LoVo (cell line): ENCODE results near the gene FNDC3A.
"Not testable (repeated sequence)": the region's sequence is repeated elsewhere in the genome, so short reads cannot be mapped to it uniquely, and the experiment has no call there.

Experiments
- DNase-seq: peaks from one replicate; pipeline ENCODE4 v3.0.0-alpha.2; 2016; ENCODE audit warnings: low spot score

Gene FNDC3A

GRCh38 chr13:49134305-49134704, 158.6 kb downstream of the FNDC3A start:
- DNase-seq = no peak

DNA sequence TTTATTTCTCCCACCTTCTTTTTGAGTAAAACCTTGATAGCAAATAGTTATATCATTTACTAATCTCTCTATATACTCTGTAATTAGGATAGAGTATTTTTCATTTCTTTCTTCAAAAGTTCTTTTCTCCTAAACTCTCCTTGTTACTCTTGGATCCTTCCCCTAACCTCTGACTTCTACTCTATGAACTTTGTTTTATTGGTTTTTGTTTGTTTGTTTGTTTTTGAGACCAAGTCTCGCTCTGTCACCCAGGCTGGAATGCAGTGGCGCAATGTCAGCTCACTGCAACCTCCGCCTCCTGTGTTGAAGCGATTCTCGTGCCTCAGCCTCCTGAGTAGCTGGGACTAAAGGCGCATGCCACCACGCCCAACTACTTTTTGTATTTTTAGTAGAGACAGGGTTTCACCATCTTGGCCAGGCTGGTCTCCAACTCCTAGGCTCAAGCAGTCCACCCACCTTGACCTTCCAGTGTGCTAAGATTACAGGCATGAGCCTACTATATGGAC, 161.5 kb downstream of the FNDC3A start:
- DNase-seq = not testable (repeated sequence)

DNA sequence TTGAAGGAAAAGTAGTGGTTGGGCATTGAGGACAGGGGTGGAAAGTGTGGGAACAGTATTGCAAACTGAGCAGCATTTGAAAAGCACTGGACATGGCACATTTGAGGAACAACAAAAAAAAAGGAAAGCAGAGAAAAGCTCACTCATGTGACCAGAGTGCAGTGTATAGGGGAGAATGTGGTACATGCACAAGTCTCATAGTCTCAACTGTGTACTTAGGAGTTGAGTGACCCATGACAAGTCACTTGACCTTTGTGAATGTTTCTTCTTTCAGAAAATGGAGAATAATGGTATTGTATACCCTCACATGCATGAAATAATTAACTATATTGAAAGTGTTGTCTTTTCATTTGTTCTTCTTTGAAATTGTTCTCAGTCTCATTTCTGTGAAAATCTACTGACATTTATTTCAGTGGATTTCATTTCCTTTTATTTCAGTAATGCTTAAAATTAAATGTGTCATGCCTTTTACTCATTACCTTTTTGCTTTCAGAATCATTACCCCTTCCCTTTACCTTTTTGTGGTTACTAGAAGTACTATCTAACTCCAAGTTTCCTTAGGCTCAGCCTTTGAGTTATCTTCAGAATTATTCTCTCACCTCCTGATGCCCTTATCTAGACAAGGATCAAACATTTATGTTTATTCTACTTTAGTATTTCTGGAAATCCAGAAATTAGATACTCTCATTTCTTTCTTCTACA, 165.3 kb downstream of the FNDC3A start:
- DNase-seq = no peak

GRCh38 chr13:49146950-49147355, 171.2 kb downstream of the FNDC3A start:
- DNase-seq = no peak

DNA sequence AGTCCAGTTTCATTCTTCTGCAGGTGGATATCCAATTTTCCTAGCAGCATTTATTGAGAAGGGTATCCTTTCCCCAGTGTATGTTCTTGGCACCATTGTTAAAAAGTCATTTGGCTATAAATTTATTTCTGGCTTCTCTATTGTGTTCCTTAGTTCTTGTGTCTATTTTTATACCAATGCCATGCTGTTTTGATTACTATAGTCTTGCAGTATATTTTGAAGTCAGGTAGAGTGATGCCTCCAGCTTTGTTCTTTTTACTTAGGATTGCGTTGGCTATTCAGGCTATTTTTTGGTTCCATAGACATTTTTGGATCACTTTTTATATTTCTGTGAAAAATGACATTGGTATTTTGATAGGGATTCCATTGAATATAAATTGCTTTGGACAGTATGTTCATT, 172.7 kb downstream of the FNDC3A start:
- DNase-seq = no peak

- DNase-seq = not testable (repeated sequence)
These were observed 182.4 kb downstream of the FNDC3A start for GRCh38 chr13:49157955-49158584.

GRCh38 chr13:49163162-49163561, 187.4 kb downstream of the FNDC3A start:
- DNase-seq = not testable (repeated sequence)

GRCh38 chr13:49164712-49165111, 189.0 kb downstream of the FNDC3A start:
- DNase-seq = no peak

- DNase-seq = no peak
These were observed 190.4 kb downstream of the FNDC3A start for GRCh38 chr13:49165798-49166752.

- no peak for DNase-seq
These were observed 195.6 kb downstream of the FNDC3A start for GRCh38 chr13:49171359-49171758.

GRCh38 chr13:49183672-49184325, 208.1 kb downstream of the FNDC3A start:
- no peak for DNase-seq

GRCh38 chr13:49184621-49185020, 208.9 kb downstream of the FNDC3A start:
- DNase-seq = no peak

- DNase-seq = no peak
These were observed 209.6 kb downstream of the FNDC3A start for GRCh38 chr13:49185264-49185663.

GRCh38 chr13:49190901-49191300, 215.2 kb downstream of the FNDC3A start:
- DNase-seq = no peak

DNA sequence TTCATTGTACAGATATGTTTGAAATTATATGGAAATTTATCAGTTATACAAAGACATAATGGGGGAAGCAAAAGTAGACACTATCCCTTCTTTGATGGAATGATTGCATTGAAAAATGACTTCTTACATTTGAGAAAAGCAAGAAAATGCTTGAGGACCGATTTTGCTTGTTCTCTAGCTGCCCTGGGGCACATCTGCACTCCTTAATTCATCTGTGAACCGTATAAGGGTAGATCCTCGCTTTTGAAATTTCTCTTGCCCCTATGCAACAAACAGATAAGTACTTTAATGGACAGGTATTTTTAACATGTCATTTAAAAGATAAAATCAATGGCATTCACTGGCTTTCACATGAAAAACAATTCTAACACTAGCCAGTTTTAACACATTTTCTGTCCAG, 230.9 kb downstream of the FNDC3A start:
- DNase-seq = no peak

DNA sequence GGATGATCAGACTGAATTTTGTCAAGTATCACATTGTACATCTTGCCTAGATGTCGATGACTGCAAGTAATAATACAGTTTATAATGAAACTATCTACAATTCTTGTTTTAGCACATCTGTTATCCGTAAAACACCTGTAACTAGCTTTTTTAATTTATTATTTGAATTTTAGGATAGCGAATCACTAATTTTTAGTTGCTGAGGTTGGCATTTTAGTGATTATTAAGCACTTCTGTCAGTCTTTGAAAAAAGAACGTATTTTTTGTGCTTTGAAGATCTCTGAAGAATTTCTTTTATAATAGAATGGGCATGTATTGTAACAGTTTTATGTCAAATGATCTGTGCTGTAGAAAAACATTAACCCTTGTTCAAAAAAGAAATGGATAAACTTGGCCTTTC, 232.9 kb downstream of the FNDC3A start:
- no peak for DNase-seq

DNA sequence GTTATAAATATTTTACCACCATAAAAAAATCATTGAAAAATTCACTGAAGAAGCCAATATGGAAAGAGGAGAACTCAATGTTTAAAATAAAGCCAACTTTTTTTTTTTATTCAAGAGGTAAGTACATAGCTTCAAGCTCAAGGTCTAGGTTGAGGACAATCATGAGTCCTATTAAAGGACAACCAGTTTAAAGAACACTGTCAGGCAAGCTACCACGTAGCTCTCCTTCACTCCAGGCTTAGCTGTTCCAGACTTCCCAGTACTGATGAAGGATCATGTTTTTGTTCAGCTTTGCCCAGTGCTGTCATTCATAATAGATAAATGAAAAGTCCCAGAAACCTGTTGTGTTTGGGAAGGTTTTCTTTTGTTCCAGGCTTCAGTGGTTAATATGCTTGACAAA, 234.4 kb downstream of the FNDC3A start:
- no peak for DNase-seq

GRCh38 chr13:49210669-49211068, 235.0 kb downstream of the FNDC3A start:
- no peak for DNase-seq

DNA sequence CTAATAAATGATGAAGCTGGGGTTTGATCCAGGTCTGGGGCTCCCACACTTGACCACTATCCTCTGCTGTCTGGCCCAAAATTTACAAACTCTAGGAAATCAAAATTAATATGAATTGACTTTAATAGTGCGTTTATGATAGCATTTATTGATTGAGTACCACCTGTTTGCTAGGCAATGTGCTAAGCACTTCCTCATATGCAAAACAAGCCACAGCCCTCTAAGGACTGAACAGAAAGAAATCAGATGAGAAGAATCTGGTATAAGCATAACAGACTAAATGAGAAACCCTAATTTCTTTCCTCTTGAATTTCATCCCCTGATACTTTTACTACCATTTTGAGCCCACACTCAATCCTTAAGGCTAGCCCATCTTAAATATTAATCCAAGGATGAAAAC, 237.8 kb downstream of the FNDC3A start:
- no peak for DNase-seq

DNA sequence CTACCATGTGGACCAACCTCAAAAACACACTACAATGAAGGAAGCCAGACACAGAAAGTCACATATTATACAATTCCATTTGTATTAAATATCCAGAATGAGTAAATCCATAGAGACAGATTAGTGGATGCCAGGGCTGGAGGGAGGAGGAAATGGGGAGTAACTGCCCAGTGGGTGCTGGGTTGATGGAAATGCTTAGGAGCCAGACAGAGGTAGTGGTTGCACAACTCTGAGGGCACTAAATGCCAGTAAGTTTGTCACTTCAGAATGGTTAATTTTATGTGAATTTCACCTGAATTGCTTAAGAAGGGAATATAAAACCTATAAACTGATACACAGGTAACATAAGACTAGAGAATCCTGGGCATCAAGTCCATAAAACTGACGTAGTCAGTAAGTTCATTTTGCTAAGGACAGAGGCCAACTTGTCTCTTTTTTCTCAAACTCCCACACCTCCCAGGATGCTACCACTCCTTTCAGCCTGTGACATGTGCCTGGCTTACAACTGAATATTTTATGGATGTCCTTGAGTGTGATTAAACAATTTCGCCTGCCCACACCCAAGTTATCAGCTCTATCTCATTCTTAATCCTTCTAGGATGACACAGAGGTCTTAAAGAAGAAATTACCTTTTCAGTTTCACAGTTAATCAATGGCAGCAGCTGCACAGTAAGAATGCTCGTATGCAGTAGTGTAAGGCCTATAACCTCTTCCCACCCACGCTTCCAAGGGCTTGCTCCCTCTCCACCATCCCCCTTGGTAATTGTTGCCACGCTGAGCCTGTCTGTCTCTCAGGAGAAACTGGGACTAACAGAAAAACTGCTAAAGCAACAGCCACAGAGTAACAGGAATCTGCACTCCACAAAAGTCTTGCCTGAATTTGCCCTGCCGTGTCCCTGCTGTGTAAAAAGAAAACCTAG, 238.5 kb downstream of the FNDC3A start:
- no peak for DNase-seq

GRCh38 chr13:49214917-49215376, 239.2 kb downstream of the FNDC3A start:
- DNase-seq = no peak
